Upper lobe of left lung (tissue), 6 donors: ENCODE measurements around the gene PSIP1. TPM values are rescaled to one million over a fixed set of nuclear protein-coding genes. Genes with fewer than 3 reads are reported as not detected.

ENCODE experiments used
- ATAC-seq, 2 donors: fragments of 200-7000 bp; cut with Tn5 transposase; one replicate each; pipeline ENCODE4 v1.9.1; 2022; ENCODE audit warnings: mild to moderate bottlenecking in 2 of 2, moderate library complexity in 2 of 2; ENCODE audit not compliant: low FRiP score in 2 of 2
- DNase-seq, 2 donors: peaks; one replicate each; pipeline ENCODE4 v3.0.0-alpha.2; 2019 to 2020
- H3K27ac ChIP-seq, 4 donors: fragments of 200-600 bp; sonication (generic); one replicate each; pipeline ENCODE4 v1.5.1; 2016 to 2019
- H3K27me3 ChIP-seq, 4 donors: fragments of 200-600 bp; sonication (generic); one replicate each; pipeline ENCODE4 v1.5.1; 2017 to 2019
- H3K36me3 ChIP-seq, 4 donors: fragments of 200-600 bp; sonication (generic); one replicate each; pipeline ENCODE4 v1.5.1; 2016 to 2019
- H3K4me1 ChIP-seq, 4 donors: fragments of 200-600 bp; sonication (generic); one replicate each; pipeline ENCODE4 v1.5.1; 2018 to 2019
- H3K4me3 ChIP-seq, 4 donors: fragments of 200-600 bp; sonication (generic); one replicate each; pipeline ENCODE4 v1.5.1; 2017 to 2019; ENCODE audit warnings: mild to moderate bottlenecking in 2 of 4, moderate library complexity in 1 of 4
- H3K9me3 ChIP-seq, 4 donors: fragments of 200-600 bp; sonication (generic); one replicate each; pipeline ENCODE4 v1.5.1; 2018 to 2019
- CTCF ChIP-seq, 6 experiments: fragments of 450-650 bp in 4 of 6; fragments of 200-600 bp in 2 of 6; sonication (generic) in 2 of 6; IDR thresholded peaks; one replicate each; pipeline ENCODE4 v1.5.1; 2016 to 2019; ENCODE audit warnings: antibody characterized with exemption in 6 of 6
- EP300 ChIP-seq, 4 donors: sonication (generic); formaldehyde crosslinking; IDR thresholded peaks; one replicate each; pipeline ENCODE4 v1.5.1; 2017; ENCODE audit warnings: antibody characterized with exemption in 4 of 4, control low read depth in 2 of 4
- POLR2A ChIP-seq, 4 donors: fragments of 450-650 bp; IDR thresholded peaks; one replicate each; pipeline ENCODE4 v1.5.1; 2016 to 2017; ENCODE audit warnings: antibody characterized with exemption in 4 of 4, mild to moderate bottlenecking in 2 of 4
- POLR2AphosphoS5 ChIP-seq, 2 donors: sonication (generic); formaldehyde crosslinking; IDR thresholded peaks; one replicate each; pipeline ENCODE4 v1.5.1; 2017; ENCODE audit warnings: antibody characterized with exemption in 2 of 2
- WGBS, 2 donors: methylation state at CpG; one replicate each; pipeline ENCODE4 v1.1.5; 2017 to 2018; 5-methylcytosine and 5-hydroxymethylcytosine counted together
- total RNA-seq, 6 donors: library from RNA; depleted of rRNA in 4 of 6; stranded (reverse); fragments of >200 nt in 4 of 6; gene quantifications; one replicate each; pipeline versions ENCODE4 v1.1.0 to v1.2.1, GENCODE V29; 2016 to 2021
- donor health status: DM: no; HTN: no; CAD: no; lungs with moderate emphysema.
- donor health status: DM: no; HTN: yes; CAD: no; lungs with severe emphysema.

The PSIP1 gene
- total RNA-seq, 6 donors from 2014 or later: 22.5 to 57.9 (median 27.8) TPM

GRCh38 chr9:15543047-15543813, 32.5 kb upstream of the PSIP1 start:
- Histone ChIP-seq H3K9me3 (no peaks in the 10 kb centered on the region), H3K4me3 (no peak overlapping the region), H3K27me3 (no peaks in the 10 kb centered on the region), H3K27ac (no peak overlapping the region), H3K36me3 (no peaks in the 10 kb centered on the region), H3K4me1 (no peaks in the 10 kb centered on the region)
- 91 to 92% methylated on average over 4 of the region's 4 CpGs for WGBS, 2 donors
- DNase-seq: no peak
- ATAC-seq: no peak
- TF ChIP-seq POLR2AphosphoS5 (IDR thresholded peaks at IDR 0.05) (no peak), POLR2A (IDR thresholded peaks at IDR 0.05) (no peak), EP300 (IDR thresholded peaks at IDR 0.05) (no peak), CTCF (IDR thresholded peaks at IDR 0.05) (no peak)

- TF ChIP-seq POLR2AphosphoS5 (IDR thresholded peaks at IDR 0.05) (no peak), CTCF (IDR thresholded peaks at IDR 0.05) (no peak), POLR2A (IDR thresholded peaks at IDR 0.05) (no peak)
- no peak overlapping the region for H3K4me3 ChIP-seq
- no peaks in the 10 kb centered on the region for H3K27me3 ChIP-seq
- no peak for ATAC-seq
- H3K4me1 ChIP-seq: no peaks in the 10 kb centered on the region
- DNase-seq: no peak
- WGBS, 2 donors: 93 to 94% methylated on average over 2 of the region's 2 CpGs
- no peaks in the 10 kb centered on the region for H3K36me3 ChIP-seq
- H3K27ac ChIP-seq: no peak overlapping the region
- no peaks in the 10 kb centered on the region for H3K9me3 ChIP-seq
Observed at GRCh38 chr9:15542624-15543023, 31.9 kb upstream of the PSIP1 start.

GRCh38 chr9:15541872-15542271, 31.1 kb upstream of the PSIP1 start:
- Histone ChIP-seq H3K4me3 (no peak overlapping the region), H3K9me3 (no peaks in the 10 kb centered on the region), H3K36me3 (no peaks in the 10 kb centered on the region), H3K27ac (no peak overlapping the region), H3K4me1 (no peaks in the 10 kb centered on the region), H3K27me3 (no peaks in the 10 kb centered on the region)
- ATAC-seq: no peak
- 29 to 41% methylated on average over 2 of the region's 2 CpGs for WGBS, 2 donors
- TF ChIP-seq POLR2A (IDR thresholded peaks at IDR 0.05) (no peak), POLR2AphosphoS5 (IDR thresholded peaks at IDR 0.05) (no peak), CTCF (IDR thresholded peaks at IDR 0.05) (no peak), EP300 (IDR thresholded peaks at IDR 0.05) (no peak)
- no peak for DNase-seq

- Histone ChIP-seq H3K9me3 (no peaks in the 10 kb centered on the region), H3K27me3 (no peaks in the 10 kb centered on the region), H3K27ac (no peak overlapping the region), H3K4me3 (no peak overlapping the region), H3K36me3 (no peaks in the 10 kb centered on the region), H3K4me1 (no peaks in the 10 kb centered on the region)
- no peak for ATAC-seq
- no peak for TF ChIP-seq POLR2AphosphoS5 (IDR thresholded peaks at IDR 0.05)
- TF ChIP-seq EP300 (IDR thresholded peaks at IDR 0.05): no peak
- TF ChIP-seq CTCF (IDR thresholded peaks at IDR 0.05): no peak
- no peak for TF ChIP-seq POLR2A (IDR thresholded peaks at IDR 0.05)
- WGBS, 2 donors: 38 to 54% methylated on average over 1 of the region's 1 CpG
- no peak for DNase-seq
Observed at GRCh38 chr9:15531380-15531779, 20.6 kb upstream of the PSIP1 start.
